Astrocyte (in vitro differentiated cells and primary cell): ENCODE results near the gene KCNK2.

Experiments
- CTCF ChIP-seq: IDR thresholded peaks from 2 replicates; pipeline ENCODE4 v1.5.1; 2011; ENCODE audit warnings: low read depth, mild to moderate bottlenecking, inconsistent platforms, low read length, moderate library complexity; ENCODE audit not compliant: insufficient read depth
- EZH2 ChIP-seq: IDR thresholded peaks from 2 replicates; pipeline ENCODE4 v1.6.1; 2012; ENCODE audit warnings: mild to moderate bottlenecking, low read length, inconsistent platforms; ENCODE audit not compliant: insufficient read depth

- no peak for TF ChIP-seq CTCF
- TF ChIP-seq EZH2: no peak
Observed at GRCh38 chr1:215147024-215147423, 64.5 kb downstream of the KCNK2 start.
